GM19238 (cell line): ENCODE measurements around the gene ZNF606.

Experiments used
- DNase-seq: peaks from one replicate; pipeline ENCODE4 v3.0.0; 2011; ENCODE audit warnings: low spot score; ENCODE audit not compliant: insufficient read length

ZNF606 gene

DNA sequence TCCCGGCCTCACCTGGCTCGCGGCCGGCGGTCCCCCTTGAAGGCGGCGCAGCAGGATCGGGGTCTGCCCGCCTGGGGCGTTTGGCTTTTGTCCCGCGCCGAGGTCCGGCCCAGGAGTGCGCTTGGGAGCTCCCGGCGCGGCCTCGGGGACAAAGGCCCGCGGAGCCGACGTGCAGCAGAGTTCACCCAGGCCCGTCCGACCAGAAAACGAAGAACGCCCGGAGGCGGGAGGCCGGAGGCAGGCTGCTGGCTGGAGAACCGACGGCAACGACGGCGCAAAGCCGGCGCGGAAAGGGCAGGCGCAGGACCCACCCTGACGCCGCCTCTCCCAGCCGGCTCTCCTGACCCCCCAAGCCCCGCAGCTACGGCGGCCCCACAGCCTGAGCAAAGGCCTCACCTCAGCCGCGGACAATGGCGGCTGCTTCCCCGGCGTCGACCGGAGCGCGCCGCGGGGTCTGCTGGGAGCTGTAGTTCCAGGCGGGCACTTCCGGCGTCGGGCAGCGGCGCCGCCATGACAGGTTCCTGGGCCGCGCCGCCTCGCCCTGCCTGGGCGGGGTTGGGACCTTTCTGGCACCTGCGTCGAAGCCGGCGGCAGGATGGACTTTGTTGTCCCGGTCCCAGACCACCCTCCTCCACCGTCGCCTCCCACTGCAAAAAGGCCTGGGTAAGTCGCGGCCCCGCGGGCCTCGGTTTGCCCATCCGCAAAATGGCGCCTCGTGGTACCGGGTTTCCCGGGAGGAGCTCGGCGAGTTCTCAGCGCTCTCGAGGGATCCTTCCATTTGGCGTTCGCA, at the start of gene ZNF606:
Gene ZNF606, minus strand, starts transcription at position 437 of the 790 bp plus-strand sequence. CDS start 1,501 bp downstream, outside the sequence.
- peak; percentile 90 for DNase-seq

DNA sequence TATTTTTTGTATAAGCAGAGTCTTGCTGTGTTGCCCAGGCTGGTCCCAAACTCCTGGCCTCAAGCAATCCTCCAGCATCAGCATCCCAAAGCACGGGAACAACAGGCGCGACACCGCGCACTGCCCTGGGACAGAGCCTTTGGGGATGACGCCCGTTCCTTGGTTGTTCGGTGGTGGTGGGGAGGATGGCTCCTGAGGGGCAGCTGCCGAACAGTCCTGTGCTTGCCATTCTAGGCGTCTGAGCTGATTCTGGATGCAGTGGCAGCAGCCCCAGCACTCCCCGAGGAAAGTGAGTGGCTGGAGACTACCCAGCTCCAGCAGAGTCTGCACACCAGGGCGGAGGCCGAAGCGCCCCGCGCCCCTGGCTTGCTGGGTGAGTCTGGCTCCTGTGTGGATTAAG, 49.6 kb upstream of the ZNF606 start:
- DNase-seq: no peak

- no peak for DNase-seq
These were observed 45.1 kb upstream of the ZNF606 start for GRCh38 chr19:58047672-58048071.

- DNase-seq: no peak
These were observed 44.2 kb upstream of the ZNF606 start for GRCh38 chr19:58046856-58047255.

- DNase-seq: no peak
These were observed 42.9 kb upstream of the ZNF606 start for GRCh38 chr19:58045411-58046050.

DNA sequence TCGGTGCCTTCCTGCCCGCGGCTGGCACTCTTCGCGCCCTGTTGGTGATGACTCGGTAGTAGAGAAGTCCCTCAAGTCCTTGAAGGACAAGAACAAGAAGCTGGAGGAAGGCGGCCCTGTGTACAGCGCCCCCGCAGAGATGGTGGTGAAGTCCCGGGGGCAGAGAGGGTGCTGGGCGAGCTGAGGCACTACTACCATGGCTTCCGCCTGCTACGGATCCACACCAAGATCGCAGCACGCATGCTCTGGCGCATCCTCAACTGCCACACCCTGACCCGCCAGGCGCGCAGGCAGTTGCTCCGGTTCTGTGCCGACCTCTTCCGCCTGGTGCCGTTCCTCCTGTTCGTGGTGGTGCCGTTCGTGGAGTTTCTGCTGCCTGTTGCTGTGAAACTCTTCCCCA, 42.3 kb upstream of the ZNF606 start:
- DNase-seq: no peak

GRCh38 chr19:58044391-58044790, 41.8 kb upstream of the ZNF606 start:
- no peak for DNase-seq

GRCh38 chr19:58042495-58043340, 40.1 kb upstream of the ZNF606 start:
- DNase-seq: no peak

DNA sequence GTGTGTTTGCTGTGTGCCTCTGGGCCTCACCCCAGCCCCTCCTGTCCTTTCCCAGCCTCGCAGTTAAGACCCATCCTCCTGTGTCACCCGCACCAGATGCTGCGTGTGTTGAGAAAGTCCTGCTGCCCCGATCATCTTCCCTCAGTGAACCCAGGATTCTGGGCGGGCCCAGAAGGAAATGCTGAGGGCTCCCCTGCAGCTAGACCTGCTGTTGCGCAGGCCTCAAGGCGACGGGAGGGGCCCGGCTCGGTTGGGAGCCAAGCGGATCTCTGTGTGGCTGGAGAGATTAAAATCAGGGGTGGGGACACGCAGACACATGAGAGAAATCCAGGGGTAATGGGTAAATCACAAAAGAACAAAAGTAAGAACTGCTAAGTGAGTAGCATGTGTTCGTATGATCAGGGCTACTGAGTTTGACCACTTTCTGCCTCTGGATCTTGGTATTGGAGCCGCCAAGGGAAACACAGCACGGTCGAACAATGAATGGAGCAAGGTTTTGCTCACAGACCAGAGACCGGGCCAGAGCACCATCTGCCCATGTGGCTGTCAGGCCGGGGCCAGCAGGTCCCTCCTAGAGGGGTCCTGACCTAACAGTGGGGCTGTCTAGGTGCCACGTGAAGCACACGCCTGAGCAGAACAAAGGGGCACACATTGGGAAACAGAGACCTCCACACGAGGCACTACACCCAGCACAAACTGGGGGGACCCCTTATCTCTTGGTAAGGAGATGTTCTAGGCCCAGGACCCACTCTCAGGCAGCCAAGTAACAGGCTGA, 38.3 kb upstream of the ZNF606 start:
- DNase-seq: no peak

DNA sequence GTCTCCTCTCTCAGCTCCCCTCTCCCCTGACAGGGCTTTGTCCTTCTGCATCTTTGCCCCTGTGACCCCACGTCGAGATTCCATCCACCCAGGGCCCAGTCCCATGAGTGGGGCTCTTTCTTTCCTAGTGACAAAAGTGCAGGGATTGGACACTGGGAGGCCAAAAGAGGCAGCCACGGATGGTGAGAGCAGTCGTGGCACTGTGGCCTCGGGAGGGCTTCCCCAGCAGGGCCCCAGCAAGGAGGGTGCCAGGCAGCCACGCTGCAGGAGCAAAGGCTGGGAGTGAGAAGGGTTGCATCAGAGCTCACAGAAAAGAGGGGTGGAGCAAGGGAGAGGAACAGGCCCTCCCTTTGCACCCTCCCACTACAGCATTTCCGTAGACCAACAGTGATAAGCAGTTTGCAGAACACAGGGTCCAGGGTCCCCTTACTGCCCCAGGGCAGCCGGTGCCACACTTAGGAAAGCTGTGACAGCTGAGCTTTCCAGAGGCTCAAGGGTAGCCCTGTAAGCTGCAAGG, 36.1 kb upstream of the ZNF606 start:
- no peak for DNase-seq

DNA sequence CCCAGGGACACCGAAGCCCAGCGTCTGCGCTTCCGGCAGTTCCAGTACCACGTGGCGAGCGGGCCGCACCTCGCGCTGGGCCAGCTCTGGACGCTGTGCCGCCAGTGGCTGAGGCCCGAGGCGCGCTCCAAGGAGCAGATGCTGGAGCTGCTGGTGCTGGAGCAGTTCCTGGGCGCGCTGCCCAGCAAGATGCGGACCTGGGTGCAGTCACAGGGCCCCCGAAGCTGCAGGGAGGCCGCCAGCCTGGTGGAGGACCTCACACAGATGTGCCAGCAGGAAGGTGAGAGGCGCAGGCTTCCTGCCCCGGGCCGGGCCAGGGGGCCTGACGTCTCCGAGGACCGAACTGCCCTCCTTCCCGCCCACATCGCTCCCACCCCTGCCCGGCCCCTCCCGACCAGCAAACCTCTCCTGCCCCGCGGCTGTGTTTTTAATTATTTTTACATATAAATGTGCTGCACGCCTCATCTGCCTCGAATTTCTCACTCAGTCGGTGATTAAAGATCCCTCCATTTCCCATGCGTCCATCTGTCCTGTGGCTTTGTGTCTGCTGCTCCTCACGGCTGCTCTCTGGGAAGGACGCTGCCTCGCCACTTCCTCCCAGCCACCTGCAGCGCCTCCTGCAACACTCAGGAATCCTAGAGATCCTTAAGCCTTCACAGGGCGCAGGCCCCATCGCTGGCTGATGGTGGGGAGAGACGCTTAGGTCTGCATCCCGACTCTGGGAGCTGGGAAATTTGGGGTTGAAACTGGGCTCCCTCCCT, 35.5 kb upstream of the ZNF606 start:
- DNase-seq: no peak

DNA sequence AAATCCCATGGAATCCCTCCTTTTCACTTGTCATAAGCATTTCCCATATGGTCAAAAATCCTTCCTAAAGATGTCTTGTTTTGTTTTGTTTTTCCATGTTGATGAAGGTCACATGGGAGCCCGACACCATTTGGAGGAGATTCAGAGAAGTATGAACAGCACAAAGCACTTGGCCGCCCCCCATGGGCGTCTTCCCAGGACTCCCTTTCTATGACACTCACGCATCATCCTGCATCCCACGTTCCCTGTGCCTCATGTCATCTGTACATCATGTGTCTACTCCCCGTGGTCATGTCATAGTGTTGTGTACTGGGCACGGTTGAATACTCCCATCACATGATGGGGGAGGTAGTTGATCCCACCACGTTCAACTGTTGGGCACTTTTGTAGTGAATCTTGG, 33.2 kb upstream of the ZNF606 start:
- no peak for DNase-seq

DNA sequence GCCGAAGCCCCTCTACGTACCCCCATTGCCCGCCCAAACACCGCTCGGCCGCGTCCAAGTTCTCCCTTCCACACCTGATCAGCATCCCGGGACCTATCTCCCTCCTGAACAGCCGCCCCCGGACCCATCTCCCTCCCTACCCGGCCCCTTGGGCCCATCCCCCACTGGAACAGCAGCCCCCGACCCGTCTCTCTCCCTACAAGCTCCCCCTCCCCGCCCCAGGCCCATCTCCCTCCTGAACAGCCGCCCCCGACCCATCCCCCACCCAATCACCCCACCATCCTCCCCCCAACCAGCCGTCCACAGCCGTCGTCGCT, 31.8 kb upstream of the ZNF606 start:
- no peak for DNase-seq

DNA sequence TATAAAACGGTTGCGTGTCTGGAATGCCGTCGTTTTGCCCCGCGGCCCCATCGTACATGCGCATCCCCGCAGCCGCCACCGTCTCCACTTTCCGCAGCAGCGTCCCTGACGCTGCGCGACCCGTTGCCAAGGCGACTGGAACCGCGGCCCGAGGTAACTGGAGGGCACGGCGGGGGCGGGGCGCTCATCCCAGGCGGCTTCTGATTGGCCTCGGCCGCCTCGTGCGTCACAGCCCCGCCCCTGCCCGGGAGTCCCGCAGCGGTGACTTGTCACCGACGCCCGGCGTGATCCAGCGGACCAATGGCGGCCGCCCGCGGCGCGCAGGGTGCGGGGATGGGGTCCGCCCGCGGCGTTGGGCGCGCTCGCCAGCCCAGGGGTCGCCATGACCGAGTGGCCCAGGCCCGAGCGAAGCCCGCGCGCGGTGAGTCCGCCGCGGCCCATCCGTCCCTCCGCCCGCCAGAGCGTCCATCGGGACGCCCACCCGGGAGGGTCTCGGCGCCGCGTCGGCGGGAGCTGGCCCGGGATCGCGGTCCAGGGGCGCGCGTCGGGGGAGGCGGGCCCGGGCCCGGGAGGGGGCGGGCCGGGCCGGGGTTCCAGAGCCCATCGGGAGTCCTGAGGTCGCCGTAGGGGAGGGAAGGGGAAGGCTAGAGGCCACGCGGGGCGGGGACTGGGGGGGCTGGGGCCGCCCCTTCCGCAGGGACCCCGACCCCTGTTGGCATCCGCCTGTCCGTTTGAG, 31.3 kb upstream of the ZNF606 start, which contains the start of gene ZSCAN1:
Gene ZSCAN1, plus strand, starts transcription at position 285 of the 736 bp plus-strand sequence. CDS start 3,812 bp downstream, outside the sequence.
- DNase-seq: no peak

DNA sequence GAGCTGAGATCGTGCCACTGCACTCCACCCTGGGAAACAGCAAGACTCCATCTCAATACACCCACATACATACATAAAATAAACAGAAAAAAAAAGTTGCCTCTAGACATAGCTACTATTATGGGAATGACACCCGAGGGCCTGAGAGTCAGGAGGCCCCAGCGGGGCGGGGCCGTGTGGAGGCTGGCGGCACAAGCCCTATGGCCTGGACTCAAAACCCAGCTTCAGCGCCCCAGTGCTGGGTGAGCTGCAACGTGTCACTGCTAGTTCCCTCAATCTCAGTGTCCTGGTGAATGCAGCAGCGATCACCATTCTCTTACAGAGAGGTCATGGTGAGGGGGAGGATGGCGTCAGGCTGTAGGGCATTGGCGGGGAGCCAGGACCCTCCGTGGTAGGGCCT, 22.0 kb upstream of the ZNF606 start:
- no peak for DNase-seq

DNA sequence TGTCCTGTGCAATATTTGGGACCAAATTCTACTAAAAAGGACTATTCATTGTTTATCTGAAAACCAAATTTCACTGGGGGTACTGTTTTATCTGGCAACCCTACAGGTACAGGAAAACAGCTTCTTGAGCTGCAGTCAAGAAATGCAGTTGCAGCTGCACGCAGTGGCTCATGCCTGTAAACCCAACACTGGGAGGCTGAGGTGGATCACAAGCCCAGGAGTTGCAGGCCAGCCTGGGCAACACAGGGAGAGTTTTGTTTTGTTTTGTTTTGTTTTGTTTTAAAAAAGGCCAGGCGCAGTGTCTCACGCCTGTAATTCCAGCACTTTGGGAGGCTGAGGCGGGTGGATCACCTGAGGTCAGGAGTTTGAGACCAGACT, 19.7 kb upstream of the ZNF606 start:
- DNase-seq: no peak

DNA sequence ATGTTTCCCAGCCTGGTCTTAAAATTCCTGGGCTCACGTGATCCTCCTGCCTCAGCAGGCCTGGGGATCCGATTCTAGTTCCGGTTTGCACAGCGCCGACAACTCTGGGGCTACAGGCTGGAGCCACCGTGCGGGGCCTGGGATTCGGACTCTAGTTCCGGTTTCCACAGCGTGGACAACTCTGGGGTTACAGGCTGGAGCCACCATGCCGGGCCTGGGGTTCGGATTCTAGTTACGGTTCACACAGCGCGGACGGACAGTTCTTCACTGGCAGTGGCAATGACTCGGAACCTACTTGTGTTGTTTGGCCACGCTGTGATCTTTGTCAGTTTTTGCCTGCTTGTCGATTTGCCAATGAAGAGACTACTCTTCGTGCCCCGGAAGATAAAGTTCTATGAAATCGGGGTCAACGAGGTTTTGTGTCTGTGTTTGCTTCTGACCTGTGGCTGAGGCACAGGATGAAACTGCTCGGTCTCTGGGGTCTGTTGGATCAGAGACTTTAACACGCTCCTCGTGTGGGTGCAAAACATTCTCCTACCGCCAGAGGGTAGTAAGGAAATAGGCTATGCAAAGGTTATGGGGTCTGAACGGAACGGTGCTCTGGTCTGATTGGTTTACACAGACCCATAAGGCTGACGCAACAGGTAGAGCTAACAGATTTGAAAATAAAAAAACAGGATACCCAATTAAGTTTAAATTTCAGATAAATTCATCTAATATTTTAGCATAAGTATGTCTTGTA, 19.1 kb upstream of the ZNF606 start:
- no peak for DNase-seq

GRCh38 chr19:58020129-58020528, 17.5 kb upstream of the ZNF606 start:
- no peak for DNase-seq

GRCh38 chr19:58014141-58014540, 11.5 kb upstream of the ZNF606 start:
- no peak for DNase-seq
